Neural cell (in vitro differentiated cells): ENCODE measurements around the gene APOD. TPM values are rescaled to one million over a fixed set of nuclear protein-coding genes. Genes with fewer than 3 reads are reported as not detected.

Experiments used
- H2AFZ ChIP-seq: fragments of 200-600, 300-800 bp; sonication (generic), shearing (Covaris generic); 2 replicates; pipeline ENCODE4 v1.6.0; 2014; ENCODE audit warnings: low read depth, mild to moderate bottlenecking, antibody characterized with exemption, low read length, moderate library complexity
- H3F3A ChIP-seq: fragments of 200-600 bp; shearing (Covaris generic); 2 replicates; pipeline ENCODE4 v1.6.1; 2016; ENCODE audit warnings: mild to moderate bottlenecking, moderate library complexity, mixed read lengths, antibody characterized with exemption, low read length; ENCODE audit not compliant: insufficient read depth, poor library complexity, severe bottlenecking
- H3K27ac ChIP-seq: fragments of 200-600, 300-800 bp; sonication (generic), shearing (Covaris generic); 2 replicates; pipeline ENCODE4 v1.5.1; 2014; ENCODE audit warnings: mild to moderate bottlenecking, low read length, moderate library complexity
- H3K27me3 ChIP-seq: fragments of 300-800, 200-600 bp; sonication (generic), shearing (Covaris generic); 2 replicates; pipeline ENCODE4 v1.6.0; 2014; ENCODE audit warnings: mild to moderate bottlenecking, low read depth, low read length, moderate library complexity; ENCODE audit not compliant: insufficient read depth
- H3K36me3 ChIP-seq: fragments of 300-800, 200-600 bp; sonication (generic), shearing (Covaris generic); 2 replicates; pipeline ENCODE4 v1.5.1; 2014; ENCODE audit warnings: mild to moderate bottlenecking, antibody characterized with exemption, low read length, moderate library complexity; ENCODE audit not compliant: insufficient read depth
- H3K4me2 ChIP-seq: fragments of 300-800, 200-600 bp; sonication (generic), shearing (Covaris generic); 2 replicates; pipeline ENCODE4 v1.6.0; 2014; ENCODE audit warnings: mild to moderate bottlenecking, low read length
- H3K4me3 ChIP-seq: fragments of 300-800, 200-600 bp; sonication (generic), shearing (Covaris generic); 2 replicates; pipeline ENCODE4 v1.5.1; 2014; ENCODE audit warnings: mild to moderate bottlenecking, low read length, moderate library complexity
- H3K79me2 ChIP-seq: fragments of 200-600 bp; shearing (Covaris generic); replicated peaks from 2 replicates; pipeline ENCODE4 v1.6.0; 2014; ENCODE audit warnings: mild to moderate bottlenecking, low read length, moderate library complexity; ENCODE audit not compliant: insufficient read depth
- H3K9ac ChIP-seq: fragments of 300-800, 200-600 bp; sonication (generic), shearing (Covaris generic); 2 replicates; pipeline ENCODE4 v1.6.1; 2016; ENCODE audit warnings: mild to moderate bottlenecking, low read length, mixed read lengths
- H3K9me2 ChIP-seq: fragments of 200-600 bp; shearing (Covaris generic); 2 replicates; pipeline ENCODE4 v1.6.1; 2016; ENCODE audit warnings: mild to moderate bottlenecking, low read length, mixed read lengths; ENCODE audit not compliant: insufficient read depth
- H3K9me3 ChIP-seq: fragments of 200-600, 300-800 bp; sonication (generic), shearing (Covaris generic); 2 replicates; pipeline ENCODE4 v1.6.1; 2016; ENCODE audit warnings: mild to moderate bottlenecking, mixed run types, low read length, moderate library complexity, mixed read lengths
- H4K20me1 ChIP-seq: fragments of 200-600 bp; shearing (Covaris generic); 2 replicates; pipeline ENCODE4 v1.6.1; 2016; ENCODE audit warnings: mild to moderate bottlenecking, mixed run types; ENCODE audit not compliant: insufficient read depth
- EP300 ChIP-seq: fragments of 450-650 bp; conservative IDR thresholded peaks from 2 replicates; pipeline ENCODE4 v1.6.1; 2014; ENCODE audit warnings: antibody characterized with exemption, mild to moderate bottlenecking, moderate library complexity; ENCODE audit not compliant: poor library complexity, severe bottlenecking
- EZH2 ChIP-seq: fragments of 200-600, 300-800 bp; shearing (Covaris generic), sonication (generic); IDR thresholded peaks from 2 replicates; pipeline ENCODE4 v1.6.1; 2014; ENCODE audit warnings: antibody characterized with exemption, low read length, borderline replicate concordance, mild to moderate bottlenecking; ENCODE audit not compliant: insufficient read depth, poor library complexity, severe bottlenecking
- MXI1 ChIP-seq: fragments of 450-650 bp; conservative IDR thresholded peaks from 2 replicates; pipeline ENCODE4 v1.6.1; 2014; ENCODE audit warnings: antibody characterized with exemption, mild to moderate bottlenecking; ENCODE audit not compliant: poor library complexity, severe bottlenecking
- POLR2AphosphoS5 ChIP-seq: IDR thresholded peaks from 2 replicates; pipeline ENCODE4 v1.6.1; 2012
- RAD21 ChIP-seq: fragments of 450-650 bp; conservative IDR thresholded peaks from 2 replicates; pipeline ENCODE4 v1.6.1; 2014; ENCODE audit warnings: antibody characterized with exemption, mild to moderate bottlenecking, moderate library complexity
- SMC3 ChIP-seq: fragments of 450-650 bp; conservative IDR thresholded peaks from 2 replicates; pipeline ENCODE4 v1.6.1; 2014; ENCODE audit warnings: antibody characterized with exemption, mild to moderate bottlenecking, moderate library complexity; ENCODE audit not compliant: poor library complexity
- TAF1 ChIP-seq: IDR thresholded peaks from 2 replicates; pipeline ENCODE4 v1.6.1; 2012; ENCODE audit warnings: low read depth
- polyA plus RNA-seq: library from polyadenylated mRNA; depleted of rRNA; stranded (reverse); fragments of >200 nt; gene quantifications from 2 replicates; pipeline ENCODE4 v1.2.3, GENCODE V29; 2014
- TF ChIP-seq, protein P1 (sequence below): IDR thresholded peaks from 2 replicates; pipeline ENCODE4 v1.6.1; 2012; ENCODE audit warnings: borderline replicate concordance
- TF ChIP-seq, protein P2 (sequence below): fragments of 450-650 bp; IDR thresholded peaks from 2 replicates; pipeline ENCODE4 v1.5.1; 2014; ENCODE audit warnings: antibody characterized with exemption, mild to moderate bottlenecking, moderate library complexity; ENCODE audit not compliant: poor library complexity, severe bottlenecking

Gene APOD
- polyA plus RNA-seq, 1 donor from 2014 or later, result not detected

DNA sequence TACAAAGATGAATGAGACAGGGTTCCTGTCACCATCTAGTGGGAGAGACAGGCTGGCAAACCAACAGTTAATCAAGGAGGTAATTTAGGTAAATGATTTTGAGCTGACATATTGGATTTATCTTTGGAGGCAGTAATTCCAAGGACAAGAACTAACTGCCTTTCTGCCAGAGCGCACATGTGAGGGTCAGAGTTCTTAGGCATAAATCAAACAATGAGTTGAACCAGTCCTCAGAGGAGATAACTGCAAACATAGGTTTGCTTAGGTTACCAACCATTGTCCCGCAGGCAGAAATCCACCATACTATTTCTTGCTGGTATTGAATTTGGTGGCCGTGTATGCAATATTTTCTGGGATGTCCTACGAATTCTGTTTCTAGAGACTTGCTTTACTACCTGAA lies 26.4 kb downstream of the APOD start:
- H2AFZ ChIP-seq, result no peak overlapping the region
- no peak overlapping the region for H3K4me3 ChIP-seq
- H3K27me3 ChIP-seq, result no peaks in the 10 kb centered on the region
- no peaks in the 10 kb centered on the region for H3K9me3 ChIP-seq
- no peaks in the 10 kb centered on the region for H3K36me3 ChIP-seq
- no peak overlapping the region for H3K4me2 ChIP-seq
- no peaks in the 10 kb centered on the region for H3F3A ChIP-seq
- no peaks in the 10 kb centered on the region for H3K9me2 ChIP-seq
- no peak overlapping the region for H3K9ac ChIP-seq
- H4K20me1 ChIP-seq, result no peaks in the 10 kb centered on the region
- H3K27ac ChIP-seq, result no peak overlapping the region
- H3K79me2 ChIP-seq, result no peaks in the 10 kb centered on the region
- TF ChIP-seq, protein P1, sequence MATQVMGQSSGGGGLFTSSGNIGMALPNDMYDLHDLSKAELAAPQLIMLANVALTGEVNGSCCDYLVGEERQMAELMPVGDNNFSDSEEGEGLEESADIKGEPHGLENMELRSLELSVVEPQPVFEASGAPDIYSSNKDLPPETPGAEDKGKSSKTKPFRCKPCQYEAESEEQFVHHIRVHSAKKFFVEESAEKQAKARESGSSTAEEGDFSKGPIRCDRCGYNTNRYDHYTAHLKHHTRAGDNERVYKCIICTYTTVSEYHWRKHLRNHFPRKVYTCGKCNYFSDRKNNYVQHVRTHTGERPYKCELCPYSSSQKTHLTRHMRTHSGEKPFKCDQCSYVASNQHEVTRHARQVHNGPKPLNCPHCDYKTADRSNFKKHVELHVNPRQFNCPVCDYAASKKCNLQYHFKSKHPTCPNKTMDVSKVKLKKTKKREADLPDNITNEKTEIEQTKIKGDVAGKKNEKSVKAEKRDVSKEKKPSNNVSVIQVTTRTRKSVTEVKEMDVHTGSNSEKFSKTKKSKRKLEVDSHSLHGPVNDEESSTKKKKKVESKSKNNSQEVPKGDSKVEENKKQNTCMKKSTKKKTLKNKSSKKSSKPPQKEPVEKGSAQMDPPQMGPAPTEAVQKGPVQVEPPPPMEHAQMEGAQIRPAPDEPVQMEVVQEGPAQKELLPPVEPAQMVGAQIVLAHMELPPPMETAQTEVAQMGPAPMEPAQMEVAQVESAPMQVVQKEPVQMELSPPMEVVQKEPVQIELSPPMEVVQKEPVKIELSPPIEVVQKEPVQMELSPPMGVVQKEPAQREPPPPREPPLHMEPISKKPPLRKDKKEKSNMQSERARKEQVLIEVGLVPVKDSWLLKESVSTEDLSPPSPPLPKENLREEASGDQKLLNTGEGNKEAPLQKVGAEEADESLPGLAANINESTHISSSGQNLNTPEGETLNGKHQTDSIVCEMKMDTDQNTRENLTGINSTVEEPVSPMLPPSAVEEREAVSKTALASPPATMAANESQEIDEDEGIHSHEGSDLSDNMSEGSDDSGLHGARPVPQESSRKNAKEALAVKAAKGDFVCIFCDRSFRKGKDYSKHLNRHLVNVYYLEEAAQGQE, result no peak
- TF ChIP-seq RAD21 (no peak), MXI1 (no peak), EZH2 (no peak)
- TF ChIP-seq, protein P2, sequence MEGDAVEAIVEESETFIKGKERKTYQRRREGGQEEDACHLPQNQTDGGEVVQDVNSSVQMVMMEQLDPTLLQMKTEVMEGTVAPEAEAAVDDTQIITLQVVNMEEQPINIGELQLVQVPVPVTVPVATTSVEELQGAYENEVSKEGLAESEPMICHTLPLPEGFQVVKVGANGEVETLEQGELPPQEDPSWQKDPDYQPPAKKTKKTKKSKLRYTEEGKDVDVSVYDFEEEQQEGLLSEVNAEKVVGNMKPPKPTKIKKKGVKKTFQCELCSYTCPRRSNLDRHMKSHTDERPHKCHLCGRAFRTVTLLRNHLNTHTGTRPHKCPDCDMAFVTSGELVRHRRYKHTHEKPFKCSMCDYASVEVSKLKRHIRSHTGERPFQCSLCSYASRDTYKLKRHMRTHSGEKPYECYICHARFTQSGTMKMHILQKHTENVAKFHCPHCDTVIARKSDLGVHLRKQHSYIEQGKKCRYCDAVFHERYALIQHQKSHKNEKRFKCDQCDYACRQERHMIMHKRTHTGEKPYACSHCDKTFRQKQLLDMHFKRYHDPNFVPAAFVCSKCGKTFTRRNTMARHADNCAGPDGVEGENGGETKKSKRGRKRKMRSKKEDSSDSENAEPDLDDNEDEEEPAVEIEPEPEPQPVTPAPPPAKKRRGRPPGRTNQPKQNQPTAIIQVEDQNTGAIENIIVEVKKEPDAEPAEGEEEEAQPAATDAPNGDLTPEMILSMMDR, result no peak

DNA sequence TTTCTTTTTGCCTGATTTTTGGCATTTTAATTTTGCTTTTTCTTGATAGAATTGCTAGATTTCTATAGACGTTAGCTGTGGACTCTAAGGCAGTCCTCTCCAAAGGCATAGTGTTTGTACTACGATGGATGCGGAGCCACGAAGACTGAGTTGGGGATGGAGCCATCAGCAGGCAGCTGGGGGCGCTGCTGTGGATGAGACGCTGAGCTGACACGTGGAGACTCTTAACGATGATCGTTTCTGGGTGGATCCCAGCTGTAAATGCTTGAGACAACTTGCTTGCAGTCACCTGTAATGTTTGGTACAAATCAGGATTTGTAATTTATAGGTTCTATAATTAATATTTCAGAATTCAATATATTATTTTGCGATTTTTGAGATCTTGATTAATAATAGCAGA lies 27.4 kb downstream of the APOD start:
- Histone ChIP-seq H3K27me3 (no peaks in the 10 kb centered on the region), H3K79me2 (no peaks in the 10 kb centered on the region), H3F3A (no peaks in the 10 kb centered on the region), H3K9ac (no peak overlapping the region), H2AFZ (no peak overlapping the region), H3K9me2 (no peaks in the 10 kb centered on the region), H3K9me3 (no peaks in the 10 kb centered on the region), H3K4me2 (no peak overlapping the region), H3K27ac (no peak overlapping the region), H4K20me1 (no peaks in the 10 kb centered on the region), H3K36me3 (no peaks in the 10 kb centered on the region), H3K4me3 (no peak overlapping the region)
- TF ChIP-seq EP300 (no peak), MXI1 (no peak), SMC3 (no peak), RAD21 (no peak), EZH2 (no peak), POLR2AphosphoS5 (no peak), TAF1 (no peak)

DNA sequence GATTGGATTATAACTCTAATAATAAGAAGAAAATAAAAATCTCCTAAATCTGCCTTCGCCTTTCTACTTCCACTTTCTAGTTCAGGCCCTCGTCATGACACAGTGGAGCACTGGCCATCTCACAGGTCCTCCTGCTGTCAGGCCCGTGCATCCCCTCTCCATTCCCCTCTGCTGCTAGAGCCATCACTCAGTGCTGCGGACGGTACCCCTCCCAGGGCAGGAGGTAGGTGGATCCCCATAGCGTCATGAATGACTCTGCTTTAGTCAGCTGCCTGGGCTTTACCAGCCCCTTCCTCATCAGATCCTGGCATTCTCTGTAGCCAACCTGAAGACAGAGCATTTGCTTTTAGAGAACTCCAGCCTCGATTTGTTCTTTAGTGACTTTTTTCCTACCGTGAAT lies 28.6 kb downstream of the APOD start:
- no peaks in the 10 kb centered on the region for H3F3A ChIP-seq
- H3K4me3 ChIP-seq, result no peak overlapping the region
- H2AFZ ChIP-seq, result no peak overlapping the region
- no peaks in the 10 kb centered on the region for H3K79me2 ChIP-seq
- TF ChIP-seq EZH2 (no peak), RAD21 (no peak), SMC3 (no peak), TAF1 (no peak), POLR2AphosphoS5 (no peak), EP300 (no peak), MXI1 (no peak)
- TF ChIP-seq, protein P1, result no peak
- TF ChIP-seq, protein P2, result no peak
- no peaks in the 10 kb centered on the region for H3K36me3 ChIP-seq
- H3K27me3 ChIP-seq, result no peaks in the 10 kb centered on the region
- no peak overlapping the region for H3K27ac ChIP-seq
- H3K4me2 ChIP-seq, result no peak overlapping the region
- H3K9me3 ChIP-seq, result no peaks in the 10 kb centered on the region
- no peaks in the 10 kb centered on the region for H4K20me1 ChIP-seq
- H3K9me2 ChIP-seq, result no peaks in the 10 kb centered on the region
- H3K9ac ChIP-seq, result no peak overlapping the region
